ENCODE results near the gene MAGIX.

GRCh38 chrX:49211074-49211473, 48.5 kb downstream of the MAGIX start:
- TF ChIP-seq POLR2A (IDR thresholded peaks at IDR 0.05) (no peak), CTCF (IDR thresholded peaks at IDR 0.05) (no peak), EP300 (IDR thresholded peaks at IDR 0.05) (no peak)

Data from gastroesophageal sphincter (tissue), 3 donors.